GM12864 (cell line): Measurements from ENCODE around the gene POTEB3.
"Not testable (repeated sequence)": the region's sequence is repeated elsewhere in the genome, so short reads cannot be mapped to it uniquely, and the experiment has no call there.

ENCODE experiments used
- DNase-seq: peaks from one replicate; pipeline ENCODE4 v3.0.0-alpha.2; 2011; ENCODE audit warnings: low read depth
- H3K4me3 ChIP-seq: 2 replicates; pipeline ENCODE4 v1.5.1; 2011; ENCODE audit warnings: mild to moderate bottlenecking, low read depth, low read length, control low read depth

Gene POTEB3

DNA sequence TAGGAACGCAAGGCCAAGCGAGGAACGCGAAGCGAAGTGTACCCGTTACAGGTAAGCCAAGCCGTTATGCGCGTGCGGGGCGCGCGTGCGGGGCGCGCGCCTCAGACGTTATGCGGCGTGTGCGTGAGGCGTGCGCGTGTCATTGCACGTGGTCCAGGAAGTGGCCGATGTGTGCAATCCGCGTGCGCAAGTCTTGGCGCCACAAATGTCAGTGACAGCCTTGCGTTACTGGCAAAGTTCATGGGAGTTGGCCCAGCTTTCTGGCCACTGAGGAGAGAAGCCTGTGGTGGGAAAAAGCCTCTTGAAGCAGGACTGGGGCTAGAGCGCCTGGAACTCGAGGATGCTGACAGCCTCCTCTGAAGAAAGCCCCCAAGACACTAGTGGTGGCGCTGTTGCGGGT is at the start of gene POTEB3:
TSS of gene POTEB3 (minus strand) at position 101 of the 400 bp plus-strand sequence. CDS start 488 bp downstream, outside the sequence.
- not testable (repeated sequence) for DNase-seq, H3K4me3 ChIP-seq

DNA sequence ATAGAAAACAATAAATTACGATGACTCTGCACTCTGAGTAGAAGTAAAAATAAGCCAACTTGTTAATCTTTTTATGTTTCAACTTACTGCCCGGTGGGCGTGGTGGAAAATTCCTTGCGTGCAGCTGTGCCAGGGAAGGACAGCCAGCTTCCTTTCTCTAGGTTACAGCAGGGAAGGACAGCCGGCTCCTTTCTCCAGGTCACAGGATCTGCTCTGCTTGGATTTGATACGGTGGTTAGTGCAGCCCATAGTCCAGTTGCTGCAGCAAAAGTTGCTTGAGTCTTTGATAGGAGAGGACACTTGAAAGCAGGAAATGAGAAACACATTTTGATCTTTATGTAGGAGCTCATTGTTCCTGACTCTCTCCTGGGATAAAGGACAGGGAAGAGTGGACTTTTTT is 13.4 kb upstream of the POTEB3 start:
- DNase-seq, H3K4me3 ChIP-seq: not testable (repeated sequence)

DNA sequence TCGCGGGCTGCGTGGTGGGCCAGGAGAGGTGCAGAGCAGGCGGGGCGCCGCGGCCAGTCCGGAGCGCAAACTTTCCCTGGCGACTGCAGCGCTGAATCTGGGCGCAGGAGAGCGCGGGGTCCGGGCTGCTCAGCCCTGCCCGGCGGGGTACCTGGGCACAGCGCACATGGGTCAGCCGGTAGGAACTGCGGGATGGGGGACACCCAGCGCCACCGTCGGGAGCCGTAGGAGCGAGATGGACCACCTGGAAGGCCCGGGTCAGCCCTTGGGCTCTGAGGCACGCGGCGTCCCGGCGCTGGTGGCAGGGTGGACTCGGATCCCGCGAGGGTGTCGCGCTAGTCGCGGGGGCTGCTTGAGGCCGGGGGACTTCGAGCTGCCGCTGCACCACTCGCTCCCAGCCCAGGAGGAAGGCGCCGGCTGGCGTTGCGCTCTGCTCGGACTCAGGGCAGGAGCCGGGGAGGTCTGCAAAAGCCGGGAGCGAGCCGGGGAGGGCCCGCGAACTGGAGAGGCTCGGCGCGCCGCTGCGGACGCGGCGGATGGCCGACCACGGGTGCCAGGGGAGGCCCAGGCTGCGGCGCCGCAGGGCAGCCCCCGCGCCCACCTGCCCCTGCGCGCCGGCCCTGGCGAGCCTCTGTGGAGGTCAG is 11.7 kb upstream of the POTEB3 start:
- H3K4me3 ChIP-seq, DNase-seq: not testable (repeated sequence)

GRCh38 chr15:21451487-21451886 is 11.2 kb upstream of the POTEB3 start:
- not testable (repeated sequence) for H3K4me3 ChIP-seq, DNase-seq

DNA sequence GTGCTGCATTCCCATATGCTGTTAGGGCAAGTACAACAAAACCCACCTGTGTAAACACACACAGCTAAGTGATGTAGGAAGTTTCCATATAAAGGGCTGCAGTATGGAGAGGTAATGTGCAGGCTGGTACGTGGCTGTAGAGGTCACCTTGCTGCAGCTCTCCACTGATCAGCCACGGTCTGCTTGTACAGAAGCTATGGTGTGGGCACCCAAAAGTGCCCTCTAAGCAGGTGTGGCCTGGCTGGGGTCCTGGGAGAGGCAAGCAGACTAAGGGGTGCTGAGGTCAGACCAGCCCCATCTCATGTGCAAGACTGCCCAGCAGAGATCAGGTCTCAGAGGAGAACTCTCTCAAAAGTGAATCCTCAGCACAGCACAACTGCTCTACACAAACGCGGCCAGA is 32.9 kb downstream of the POTEB3 start:
- H3K4me3 ChIP-seq, DNase-seq: not testable (repeated sequence)

DNA sequence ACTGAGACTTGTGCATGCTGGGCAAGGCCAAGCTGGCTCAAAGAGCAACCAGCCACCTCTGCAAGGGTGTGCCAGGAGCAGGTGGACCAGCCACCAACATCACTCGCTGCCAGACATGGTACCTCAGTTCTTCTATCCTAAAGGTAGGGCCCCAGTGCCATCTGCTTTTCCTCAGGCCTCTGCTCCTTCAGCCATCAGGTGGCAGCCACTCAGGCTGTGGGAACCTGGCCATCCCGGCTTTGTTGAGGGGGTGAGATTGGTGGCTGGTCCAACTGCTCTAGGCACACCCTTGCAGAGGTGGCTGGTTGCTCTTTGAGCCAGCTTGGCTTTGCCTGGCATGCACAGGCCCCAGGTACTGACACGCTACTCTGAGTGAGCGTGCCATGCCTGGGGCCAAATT is 38.8 kb downstream of the POTEB3 start:
- not testable (repeated sequence) for H3K4me3 ChIP-seq, DNase-seq

GRCh38 chr15:21399111-21399510 is 41.2 kb downstream of the POTEB3 start:
- not testable (repeated sequence) for H3K4me3 ChIP-seq, DNase-seq

DNA sequence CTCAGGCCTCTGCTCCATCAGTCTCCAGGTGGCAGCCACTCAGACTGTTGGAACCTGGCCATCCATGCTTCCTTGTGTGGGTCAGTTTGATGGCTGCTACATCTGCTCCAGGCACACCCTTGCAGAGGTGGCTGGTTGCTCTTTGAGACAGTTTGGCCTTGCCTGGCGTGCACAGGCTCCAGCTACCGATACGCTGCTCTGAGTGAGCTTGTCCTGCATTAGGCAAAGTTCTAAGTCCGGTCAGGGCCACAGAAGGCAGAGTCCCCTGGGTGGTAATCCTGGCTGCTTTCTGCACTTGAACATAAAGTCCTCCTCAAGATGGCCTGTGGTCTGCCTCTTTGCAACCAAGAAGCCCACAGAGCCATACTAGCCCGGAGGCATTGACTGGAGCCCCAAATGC is 41.8 kb downstream of the POTEB3 start:
- not testable (repeated sequence) for DNase-seq, H3K4me3 ChIP-seq

- not testable (repeated sequence) for DNase-seq, H3K4me3 ChIP-seq
Measured at GRCh38 chr15:21397656-21398055, 42.6 kb downstream of the POTEB3 start.

GRCh38 chr15:21397186-21397585 is 43.1 kb downstream of the POTEB3 start:
- DNase-seq, H3K4me3 ChIP-seq: not testable (repeated sequence)

DNA sequence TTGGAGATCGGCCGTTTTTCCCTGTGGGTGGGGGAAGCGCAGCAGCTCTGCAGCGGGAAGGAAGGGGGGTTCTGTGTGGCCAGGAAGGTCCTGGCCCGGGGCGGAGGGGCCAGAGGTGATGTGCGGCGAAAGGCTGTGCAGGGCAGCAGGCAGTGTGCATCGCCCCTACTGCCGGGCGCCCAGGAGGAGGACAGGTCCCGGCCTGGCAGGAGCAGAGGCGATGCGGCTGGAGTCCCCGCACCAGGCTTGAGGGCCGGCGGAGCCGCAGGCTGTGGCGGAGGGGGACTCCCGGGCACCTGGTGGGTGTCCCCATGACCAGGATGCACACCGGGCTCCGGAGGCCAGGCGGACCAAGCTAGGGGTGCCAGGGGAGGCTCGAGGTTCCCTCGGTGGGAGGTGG is 54.3 kb downstream of the POTEB3 start:
- DNase-seq, H3K4me3 ChIP-seq: not testable (repeated sequence)

GRCh38 chr15:21383866-21384485 is 56.3 kb downstream of the POTEB3 start:
- not testable (repeated sequence) for H3K4me3 ChIP-seq

DNA sequence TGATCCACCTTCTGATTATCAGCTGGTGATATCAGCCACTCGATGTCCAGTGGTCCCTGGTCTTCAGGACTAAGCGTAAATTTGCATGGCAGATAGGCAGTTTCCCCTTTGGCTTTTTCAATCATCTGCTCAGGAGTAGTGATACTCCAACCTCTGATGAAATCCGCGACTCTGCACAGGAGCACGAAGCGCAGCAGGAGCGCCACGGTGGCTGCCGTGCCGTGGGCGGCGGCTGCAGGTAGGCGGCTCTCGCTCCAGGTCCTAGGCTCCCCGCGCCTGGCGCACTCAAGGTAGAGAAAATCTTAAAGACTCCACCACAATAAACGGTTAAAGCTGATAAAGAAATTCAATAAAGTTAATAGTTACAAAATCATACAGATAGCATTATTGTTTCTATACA is 66.6 kb downstream of the POTEB3 start:
- not testable (repeated sequence) for DNase-seq, H3K4me3 ChIP-seq

More at GRCh38 chr15:21383866-21384485, 56.3 kb downstream of the POTEB3 start:
- DNase-seq = not testable (repeated sequence)

GRCh38 chr15:21369177-21369576 is 71.1 kb downstream of the POTEB3 start:
- not testable (repeated sequence) for DNase-seq, H3K4me3 ChIP-seq

GRCh38 chr15:21368625-21369024 is 71.7 kb downstream of the POTEB3 start:
- DNase-seq, H3K4me3 ChIP-seq: not testable (repeated sequence)
